HTERT RPE-1 (cell line): ENCODE results near the gene VRK1.

ENCODE experiments used
- in situ Hi-C: fragments of 300-500 bp; cut with MboI; formaldehyde crosslinking; loops from 4 replicates; pipeline ENCODE4 v1.14.3; 2020; ENCODE audit warnings: low sequenced_read_pairs

The VRK1 gene

DNA sequence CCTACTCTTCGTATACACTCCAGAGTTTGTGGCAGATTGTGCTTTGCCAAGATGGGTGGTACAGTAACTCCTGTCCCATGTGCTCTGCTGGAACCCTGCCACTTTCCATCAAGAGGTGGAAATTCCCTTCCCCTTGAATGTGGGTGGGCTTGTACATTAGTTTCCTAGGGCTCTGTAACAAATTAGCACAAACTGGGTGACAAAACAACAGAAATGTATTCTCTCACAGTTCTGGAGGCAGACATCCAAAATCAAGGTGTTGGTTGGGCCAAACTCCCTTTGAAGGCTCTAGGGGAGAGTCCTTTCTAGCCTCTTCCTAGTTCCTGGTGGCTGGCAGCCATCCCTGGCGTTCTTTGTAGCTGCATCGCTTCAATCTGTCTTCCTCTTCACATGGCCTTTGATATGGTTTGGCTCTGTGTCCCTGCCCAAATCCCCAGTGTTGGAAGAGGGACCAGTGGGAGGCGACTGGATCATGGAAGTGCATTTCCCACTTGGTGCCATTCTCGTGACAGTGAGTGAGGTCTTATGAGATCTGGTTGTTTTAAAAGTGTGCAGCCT lies 117.5 kb downstream of the VRK1 start:
- in situ Hi-C loops = no loop called here

DNA sequence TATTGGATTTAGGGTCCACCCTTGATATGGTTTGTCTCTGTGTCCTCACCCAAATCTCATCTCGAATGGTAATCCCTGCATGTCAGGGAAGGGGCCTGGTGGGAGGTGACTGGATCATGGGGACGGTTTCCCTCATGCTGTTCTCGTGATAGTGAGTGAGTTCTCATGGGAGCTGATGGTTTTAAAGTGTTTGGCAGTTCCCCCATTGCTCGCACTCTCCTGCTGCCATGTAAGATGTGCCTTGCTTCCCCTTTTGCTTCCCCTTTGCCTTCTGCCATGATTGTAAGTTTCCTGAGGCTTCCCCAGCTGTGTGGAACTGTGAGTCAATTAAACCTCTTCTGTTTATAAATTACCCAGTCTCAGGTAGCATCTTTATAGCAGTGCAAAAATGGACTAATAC lies 118.3 kb downstream of the VRK1 start:
- in situ Hi-C loops = no loop called here

DNA sequence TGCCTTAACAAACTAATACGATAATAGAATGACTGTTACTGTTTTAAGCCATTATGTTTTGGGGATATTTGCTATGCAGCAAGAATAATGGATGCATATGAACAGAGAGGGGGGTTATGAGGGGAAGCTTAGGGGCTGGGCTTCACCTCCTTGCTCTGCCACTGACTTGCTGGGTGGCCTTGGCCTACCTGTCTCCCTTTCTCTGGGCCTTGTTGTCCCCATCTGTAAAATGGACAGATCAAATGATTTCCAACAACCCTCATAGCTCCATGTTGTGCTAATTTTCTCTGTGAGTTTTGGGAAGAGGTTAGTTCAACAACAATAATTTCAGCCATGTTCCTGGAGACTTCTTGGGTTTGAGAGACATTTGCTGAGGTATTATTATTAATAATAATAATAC lies 119.6 kb downstream of the VRK1 start:
- in situ Hi-C loops = no loop called here

DNA sequence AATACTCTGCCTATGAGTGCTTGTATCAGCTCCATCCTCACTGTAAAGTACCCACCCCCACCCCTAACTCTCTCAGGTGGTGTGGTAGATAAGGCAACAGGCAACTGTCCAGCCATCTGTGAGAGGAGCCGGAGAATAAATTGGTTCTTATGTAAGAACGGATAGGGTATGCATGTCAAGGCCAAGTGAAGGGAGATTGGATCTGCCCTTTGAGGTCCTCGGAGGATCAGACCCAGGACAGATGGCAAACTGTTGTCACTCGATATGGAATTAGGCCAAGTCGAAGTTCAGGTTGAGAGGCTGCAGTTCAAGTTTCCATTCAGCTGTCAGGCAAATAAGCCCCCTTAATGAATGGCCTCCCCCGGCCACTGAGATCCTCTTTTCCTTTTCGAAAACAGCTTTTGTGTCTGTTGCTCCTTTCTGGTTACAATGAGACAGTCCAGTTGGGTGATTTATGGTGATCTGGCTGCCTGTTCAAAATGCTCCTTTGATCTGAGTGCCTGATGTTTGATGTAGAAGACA lies 120.3 kb downstream of the VRK1 start:
- in situ Hi-C loops = no loop called here

DNA sequence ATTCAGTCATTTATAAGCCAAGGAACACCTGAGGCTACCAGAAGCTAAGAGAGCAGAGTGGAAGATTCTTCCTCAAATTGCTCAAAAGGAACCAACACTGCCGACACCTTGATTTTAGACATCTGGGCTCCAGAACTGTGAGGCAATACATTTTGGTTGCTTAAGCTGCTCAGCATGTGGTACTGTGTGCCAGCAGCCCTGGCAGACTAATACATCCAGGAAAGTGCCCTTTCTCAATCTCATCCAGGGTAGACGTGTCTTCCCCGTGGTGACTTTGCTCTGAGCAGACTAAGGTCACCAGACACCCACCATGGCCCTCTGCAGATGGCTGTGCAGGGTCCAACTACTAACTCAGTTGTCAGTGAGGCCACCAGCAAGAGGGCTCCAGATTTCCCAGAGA lies 122.8 kb downstream of the VRK1 start:
- in situ Hi-C loops = no loop called here

DNA sequence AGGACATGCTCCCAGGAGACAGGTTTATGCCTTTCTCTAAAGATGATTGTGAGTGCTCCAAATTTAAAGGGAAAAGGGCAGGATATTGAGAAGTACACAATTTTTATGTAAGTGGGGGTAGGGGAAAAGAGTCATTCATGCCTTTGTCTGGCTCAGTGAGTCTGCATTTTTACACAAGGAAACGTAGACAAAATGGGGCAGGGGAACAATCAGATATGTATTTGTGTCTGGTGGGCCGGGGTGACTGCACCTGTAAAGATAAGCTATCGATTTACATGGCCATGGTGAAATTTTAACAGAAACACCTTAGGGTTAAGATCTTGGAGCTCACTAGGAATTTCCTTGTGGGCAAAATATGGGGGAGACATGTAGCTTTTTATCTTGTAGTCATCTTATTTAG lies 123.6 kb downstream of the VRK1 start:
- in situ Hi-C loops = no loop called here

DNA sequence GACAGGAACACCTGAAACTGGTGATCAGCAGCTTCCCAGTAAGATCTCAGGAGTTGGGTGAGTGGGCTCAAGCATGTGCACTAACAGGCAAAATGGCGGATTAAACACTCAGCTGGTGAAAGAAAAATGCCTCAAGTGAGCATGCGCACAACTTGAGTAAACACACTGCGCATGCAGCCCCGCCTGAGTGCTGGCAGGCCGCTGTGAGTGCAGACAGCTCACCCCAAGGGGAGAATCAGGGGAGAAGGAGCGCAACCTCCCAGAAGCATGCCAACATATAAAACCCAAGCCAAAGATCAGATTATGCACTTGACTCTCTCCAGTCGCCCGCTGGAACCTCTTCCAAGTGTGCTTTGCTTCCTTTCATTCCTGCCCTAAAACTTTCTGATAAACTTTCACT lies 125.8 kb downstream of the VRK1 start:
- in situ Hi-C loops = no loop called here

DNA sequence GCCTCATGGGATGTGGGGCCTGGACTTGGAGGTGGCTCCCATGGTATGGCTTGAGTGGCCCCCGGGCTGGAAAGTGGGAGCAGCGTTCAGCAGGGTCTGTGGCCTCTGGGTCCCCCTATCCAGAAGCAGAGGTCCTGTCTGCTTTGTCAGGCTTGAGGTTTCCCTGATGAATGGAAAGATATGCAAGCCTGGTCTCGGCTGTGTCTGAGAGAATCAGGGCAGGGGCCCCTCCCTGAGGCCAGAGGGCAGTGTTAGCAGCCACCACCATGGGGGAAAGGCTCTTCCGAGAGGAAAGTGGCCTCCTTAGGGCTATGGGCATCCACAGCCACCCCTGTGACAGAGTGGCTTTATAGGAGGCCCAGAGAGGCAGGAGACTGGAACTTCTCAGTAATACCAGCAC lies 128.2 kb downstream of the VRK1 start:
- in situ Hi-C loops = no loop called here

DNA sequence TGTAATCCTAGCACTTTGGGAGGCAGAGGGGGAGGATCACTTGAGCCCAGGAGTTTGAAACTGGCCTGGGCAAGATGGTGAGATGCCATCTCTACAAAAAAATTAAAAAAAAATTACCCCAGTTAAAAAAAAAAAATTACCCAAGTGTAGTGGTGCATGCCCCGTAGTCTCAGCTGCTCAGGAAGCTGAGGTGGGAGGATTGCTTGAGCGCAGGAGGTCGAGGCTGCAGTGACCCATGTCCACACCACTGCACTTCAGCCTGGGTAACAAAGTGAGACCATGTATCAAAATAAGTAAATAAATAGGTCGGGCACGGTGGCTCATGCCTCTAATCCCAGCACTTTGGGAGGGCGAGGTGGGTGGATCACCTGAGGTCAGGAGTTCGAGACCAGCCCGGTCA lies 128.8 kb downstream of the VRK1 start:
- in situ Hi-C loops = no loop called here

DNA sequence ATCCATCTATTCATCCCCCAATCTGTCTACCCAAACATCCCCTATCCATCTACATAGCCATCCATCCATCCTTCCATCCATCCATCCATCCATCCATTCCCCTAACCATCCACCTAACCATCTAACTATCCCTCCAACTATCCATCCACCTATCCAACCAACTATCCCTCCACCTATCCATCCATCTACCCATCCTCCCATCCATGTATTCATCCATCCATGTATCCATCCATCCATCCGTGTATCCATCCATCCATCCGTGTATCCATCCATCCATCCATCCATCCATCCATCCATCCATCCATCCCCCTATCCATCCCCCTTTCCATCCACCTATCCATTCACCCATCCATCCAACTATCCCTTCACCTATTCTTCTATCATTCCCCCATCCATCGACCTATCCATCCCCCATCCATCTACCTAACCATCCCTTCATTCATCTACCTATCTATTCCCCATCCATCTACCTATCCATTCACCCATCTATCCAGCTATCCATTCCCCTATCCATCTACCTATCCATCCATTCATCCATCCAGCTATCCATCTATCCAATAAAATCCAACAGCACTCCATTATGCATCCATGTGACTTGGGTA lies 131.7 kb downstream of the VRK1 start:
- in situ Hi-C loops = no loop called here

DNA sequence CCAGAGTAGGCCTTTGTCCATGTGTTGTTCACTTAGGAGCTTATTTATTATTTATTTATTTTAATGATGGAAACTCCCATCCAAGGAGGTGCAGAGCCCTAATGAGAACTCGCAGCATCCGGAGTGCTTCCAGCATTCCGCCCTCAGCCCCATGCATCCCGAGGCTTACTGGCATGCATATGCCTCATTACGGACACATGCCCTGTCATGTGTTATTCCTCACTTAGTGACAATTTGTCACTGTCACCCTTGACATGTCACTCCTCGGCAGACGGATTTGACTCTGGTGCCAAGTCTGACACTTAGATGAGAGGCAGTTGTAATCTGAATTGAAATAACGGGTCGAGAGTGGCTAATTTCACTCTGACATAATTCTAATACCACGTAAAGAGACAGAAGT lies 132.8 kb downstream of the VRK1 start:
- in situ Hi-C loops = no loop called here

DNA sequence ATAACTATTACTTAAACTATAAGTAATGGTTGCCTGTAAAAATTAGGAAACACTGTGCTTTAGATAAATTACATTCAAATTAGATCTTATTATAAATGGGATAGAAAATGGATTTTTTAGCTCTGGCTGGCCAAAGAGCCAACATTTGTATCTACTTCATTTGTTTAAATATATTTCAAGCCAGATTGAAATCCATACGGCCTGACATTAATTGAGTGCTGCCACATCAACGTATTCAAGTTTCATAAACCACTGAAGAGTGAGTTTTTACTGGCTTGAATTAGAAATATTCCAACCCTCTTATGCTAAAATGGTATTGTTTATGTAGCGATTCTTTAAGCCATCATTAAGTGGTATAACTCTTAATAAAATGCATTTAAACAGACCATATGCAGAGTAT lies 133.3 kb downstream of the VRK1 start:
- in situ Hi-C loops = no loop called here
